Nephron (organoid): ENCODE results near the gene CMTM8.
A peak's percentile ranks its signal among the peaks of the same experiment; 100 is the strongest.

Experiments used
- H3K27ac Mint-ChIP-seq, 3 experiments: 2 replicates each; pipeline ENCODE4 v1.8.0; 2020; ENCODE audit warnings: mixed read lengths in 3 of 3, mild to moderate bottlenecking in 2 of 3, moderate library complexity in 1 of 3
- H3K27me3 Mint-ChIP-seq: 2 replicates; pipeline ENCODE4 v1.8.0; 2021; ENCODE audit warnings: low read depth, mild to moderate bottlenecking, moderate library complexity, mixed read lengths
- H3K36me3 Mint-ChIP-seq: 2 replicates; pipeline ENCODE4 v1.8.0; 2020; ENCODE audit warnings: low read depth, mixed read lengths
- H3K4me1 Mint-ChIP-seq: 2 replicates; pipeline ENCODE4 v1.8.0; 2020; ENCODE audit warnings: mixed read lengths
- H3K4me3 Mint-ChIP-seq, 3 experiments: 2 replicates each; pipeline ENCODE4 v1.8.0; 2020; ENCODE audit warnings: mild to moderate bottlenecking in 3 of 3, mixed read lengths in 3 of 3, moderate library complexity in 2 of 3
- H3K9me3 Mint-ChIP-seq: 2 replicates; pipeline ENCODE4 v1.8.0; 2020; ENCODE audit warnings: mixed read lengths
- CTCF ChIP-seq, 3 experiments: fragments of 200-600 bp; sonication (generic); IDR thresholded peaks; one replicate each; pipeline ENCODE4 v1.5.0; 2021; ENCODE audit warnings: antibody characterized with exemption in 3 of 3; ENCODE audit not compliant: unreplicated experiment in 3 of 3

The CMTM8 gene

DNA sequence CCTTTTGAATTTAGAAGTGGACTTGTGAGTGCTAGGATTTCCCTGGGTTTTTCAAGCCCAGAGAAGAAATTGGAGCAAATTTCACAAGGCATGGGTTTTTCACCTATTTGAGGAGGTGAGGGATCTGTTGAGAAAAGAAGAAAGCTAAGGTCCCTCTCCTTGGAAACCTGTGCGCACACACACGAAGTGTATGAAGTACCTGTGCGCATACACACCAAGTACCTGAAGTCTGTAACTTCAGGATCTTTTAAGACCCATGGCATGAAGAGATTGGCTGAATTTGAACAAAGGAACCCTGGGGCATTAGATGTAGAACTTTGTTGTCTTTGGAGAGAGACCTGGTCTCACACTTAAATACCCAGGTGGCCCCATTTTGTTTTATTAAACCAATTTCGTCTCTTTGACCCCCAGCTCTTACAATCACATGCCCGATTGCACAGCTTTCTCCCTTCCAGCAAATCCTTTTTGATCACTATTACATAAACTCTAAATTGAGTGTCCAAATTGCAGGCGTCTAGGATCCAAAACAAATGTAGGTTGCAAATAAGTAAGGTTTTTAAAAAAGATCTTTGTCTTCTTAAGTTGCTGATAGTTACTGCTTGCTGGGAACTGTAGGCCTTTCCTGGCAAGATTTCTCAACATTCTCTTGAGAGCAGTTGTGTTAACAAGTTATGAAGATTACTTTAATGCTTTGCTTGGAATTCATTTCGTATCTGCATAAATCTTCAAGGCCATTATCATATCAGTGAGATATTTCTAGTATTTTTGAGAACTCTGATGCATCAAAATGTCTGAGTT lies 64.3 kb downstream of the CMTM8 start:
- H3K36me3 Mint-ChIP-seq = no peaks in the 10 kb centered on the region
- TF ChIP-seq CTCF (IDR thresholded peaks at IDR 0.05; ENCODE audit: unreplicated experiment in 3 of 3) = no peak
- H3K9me3 Mint-ChIP-seq = no peaks in the 10 kb centered on the region
- H3K4me3 Mint-ChIP-seq = peak overlapping the region in 1 of 3 experiments; percentile 3
- H3K27me3 Mint-ChIP-seq = no peaks in the 10 kb centered on the region
- H3K4me1 Mint-ChIP-seq = peaks cover 30% of the 10 kb centered on the region
- H3K27ac Mint-ChIP-seq = peak overlapping the region; percentile 77 to 94 (median 92)

GRCh38 chr3:32303399-32303747 lies 64.9 kb downstream of the CMTM8 start:
- H3K27ac Mint-ChIP-seq = peak overlapping the region; percentile 77 to 94 (median 92)
- H3K4me1 Mint-ChIP-seq = peaks cover 30% of the 10 kb centered on the region
- H3K36me3 Mint-ChIP-seq = no peaks in the 10 kb centered on the region
- H3K27me3 Mint-ChIP-seq = no peaks in the 10 kb centered on the region
- no peak for TF ChIP-seq CTCF (IDR thresholded peaks at IDR 0.05; ENCODE audit: unreplicated experiment in 3 of 3)
- no peaks in the 10 kb centered on the region for H3K9me3 Mint-ChIP-seq
- peak overlapping the region in 1 of 3 experiments; percentile 3 for H3K4me3 Mint-ChIP-seq

GRCh38 chr3:32303977-32304881 lies 65.7 kb downstream of the CMTM8 start:
- H3K4me1 Mint-ChIP-seq = peaks cover 30% of the 10 kb centered on the region
- TF ChIP-seq CTCF (IDR thresholded peaks at IDR 0.05; ENCODE audit: unreplicated experiment in 3 of 3) = no peak
- H3K27ac Mint-ChIP-seq = peak overlapping the region; percentile 45 to 92 (median 64)
- no peaks in the 10 kb centered on the region for H3K36me3 Mint-ChIP-seq
- no peak overlapping the region for H3K4me3 Mint-ChIP-seq
- no peaks in the 10 kb centered on the region for H3K9me3 Mint-ChIP-seq
- no peaks in the 10 kb centered on the region for H3K27me3 Mint-ChIP-seq

GRCh38 chr3:32305361-32305876 lies 66.9 kb downstream of the CMTM8 start:
- TF ChIP-seq CTCF (IDR thresholded peaks at IDR 0.05; ENCODE audit: unreplicated experiment in 3 of 3) = no peak
- no peak overlapping the region for H3K4me3 Mint-ChIP-seq

DNA sequence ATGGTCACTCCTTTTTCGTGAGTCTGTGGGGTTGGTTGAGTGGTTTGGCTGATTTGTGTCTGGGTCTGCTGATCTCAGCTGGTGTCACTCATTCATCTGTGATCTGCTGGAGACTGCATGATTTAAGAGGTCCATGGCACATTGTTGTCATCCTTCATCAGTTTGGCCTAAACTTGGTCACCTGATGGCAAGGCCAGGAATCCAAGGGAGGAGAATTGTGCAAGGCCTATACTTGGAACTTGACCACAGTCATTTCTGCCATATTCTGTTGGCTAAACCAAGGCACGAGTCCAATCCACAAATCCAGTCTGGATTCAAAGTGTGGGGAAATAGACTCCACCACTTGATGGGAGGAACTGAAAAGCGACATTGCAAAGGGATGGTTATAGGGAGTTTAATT lies 67.6 kb downstream of the CMTM8 start:
- H3K36me3 Mint-ChIP-seq = no peaks in the 10 kb centered on the region
- H3K27ac Mint-ChIP-seq = no peak overlapping the region
- no peak for TF ChIP-seq CTCF (IDR thresholded peaks at IDR 0.05; ENCODE audit: unreplicated experiment in 3 of 3)
- no peaks in the 10 kb centered on the region for H3K27me3 Mint-ChIP-seq
- no peaks in the 10 kb centered on the region for H3K9me3 Mint-ChIP-seq
- peaks cover 45% of the 10 kb centered on the region for H3K4me1 Mint-ChIP-seq
- H3K4me3 Mint-ChIP-seq = no peak overlapping the region

More at GRCh38 chr3:32305361-32305876, 66.9 kb downstream of the CMTM8 start:
- Mint-ChIP-seq H3K4me1 (peaks cover 39% of the 10 kb centered on the region), H3K27ac (no peak overlapping the region), H3K36me3 (no peaks in the 10 kb centered on the region), H3K9me3 (no peaks in the 10 kb centered on the region), H3K27me3 (no peaks in the 10 kb centered on the region)
